ENCODE data around the gene CAMK1. TPM values are rescaled to one million over a fixed set of nuclear protein-coding genes. Genes with fewer than 3 reads are reported as not detected.

The CAMK1 gene
- total and polyA plus RNA-seq, 2 donors (not counting 1 experiment from before 2014, with no cell fraction given), result 27.7 to 64.2 TPM

- H3K9ac ChIP-seq (ENCODE audit: insufficient read depth, low read length), result no peak overlapping the region
- no peaks in the 10 kb centered on the region for H3K9me3 ChIP-seq (ENCODE audit: control insufficient read depth, insufficient read depth, low read depth, low read length)
- no peak overlapping the region for H3K4me3 ChIP-seq (replicated peaks in 1 of 4; ENCODE audit: control extremely low read depth in 1 of 4, insufficient read depth in 1 of 4, low read depth in 3 of 4, low read length in 4 of 4)
- no peaks in the 10 kb centered on the region for H3K79me2 ChIP-seq (ENCODE audit: control insufficient read depth, insufficient read depth, low read length)
- no peaks in the 10 kb centered on the region for H4K20me1 ChIP-seq (ENCODE audit: control insufficient read depth, extremely low read depth, insufficient read depth, low read length)
- H3K27ac ChIP-seq (ENCODE audit: insufficient read depth, low read length), result no peak overlapping the region
- peaks cover 22% of the 10 kb centered on the region for H3K36me3 ChIP-seq (ENCODE audit: control insufficient read depth, insufficient read depth, low read length)
- peaks cover 2% of the 10 kb centered on the region for H3K4me1 ChIP-seq (ENCODE audit: control insufficient read depth, extremely low read depth, insufficient read depth, low read length)
- no peak overlapping the region for H3K4me2 ChIP-seq (ENCODE audit: extremely low read depth, insufficient read depth, low read length)
- no peak for DNase-seq (ENCODE audit: low read depth in 2 of 2)
- TF ChIP-seq EZH2 (IDR thresholded peaks at IDR 0.05; ENCODE audit: low read length, missing control alignments) (no peak), CTCF (conservative IDR thresholded peaks at IDR 0.05 in 1 of 2, IDR thresholded peaks at IDR 0.05 in 1 of 2; ENCODE audit: low read depth in 1 of 2, low read length in 2 of 2) (no peak)
- no peak overlapping the region for H2AFZ ChIP-seq (ENCODE audit: low read length)
- H3K27me3 ChIP-seq (ENCODE audit: control insufficient read depth, insufficient read depth, low read length), result no peaks in the 10 kb centered on the region
Measured at GRCh38 chr3:9782770-9783169, 13.0 kb upstream of the CAMK1 start.

- Histone ChIP-seq H3K27ac (ENCODE audit: insufficient read depth, low read length) (no peak overlapping the region), H2AFZ (ENCODE audit: low read length) (no peak overlapping the region)
- no peak for DNase-seq (ENCODE audit: low read depth in 2 of 2)
Measured at GRCh38 chr3:9781978-9782603, 12.3 kb upstream of the CAMK1 start.

GRCh38 chr3:9781551-9781950 lies 11.8 kb upstream of the CAMK1 start:
- Histone ChIP-seq H3K4me1 (ENCODE audit: control insufficient read depth, extremely low read depth, insufficient read depth, low read length) (peaks cover 2% of the 10 kb centered on the region), H3K4me3 (replicated peaks in 1 of 4; ENCODE audit: control extremely low read depth in 1 of 4, insufficient read depth in 1 of 4, low read depth in 3 of 4, low read length in 4 of 4) (no peak overlapping the region), H4K20me1 (ENCODE audit: control insufficient read depth, extremely low read depth, insufficient read depth, low read length) (no peaks in the 10 kb centered on the region), H3K36me3 (ENCODE audit: control insufficient read depth, insufficient read depth, low read length) (peaks cover 16% of the 10 kb centered on the region), H2AFZ (ENCODE audit: low read length) (no peak overlapping the region), H3K27me3 (ENCODE audit: control insufficient read depth, insufficient read depth, low read length) (no peaks in the 10 kb centered on the region), H3K79me2 (ENCODE audit: control insufficient read depth, insufficient read depth, low read length) (no peaks in the 10 kb centered on the region), H3K9ac (ENCODE audit: insufficient read depth, low read length) (no peak overlapping the region), H3K27ac (ENCODE audit: insufficient read depth, low read length) (no peak overlapping the region), H3K9me3 (ENCODE audit: control insufficient read depth, insufficient read depth, low read depth, low read length) (no peaks in the 10 kb centered on the region), H3K4me2 (ENCODE audit: extremely low read depth, insufficient read depth, low read length) (no peak overlapping the region)
- DNase-seq (ENCODE audit: low read depth in 2 of 2), result no peak
- TF ChIP-seq EZH2 (IDR thresholded peaks at IDR 0.05; ENCODE audit: low read length, missing control alignments) (no peak), CTCF (conservative IDR thresholded peaks at IDR 0.05 in 1 of 2, IDR thresholded peaks at IDR 0.05 in 1 of 2; ENCODE audit: low read depth in 1 of 2, low read length in 2 of 2) (no peak)

More at GRCh38 chr3:9781978-9782603, 12.3 kb upstream of the CAMK1 start:
- Histone ChIP-seq H3K4me2 (ENCODE audit: extremely low read depth, insufficient read depth, low read length) (no peak overlapping the region), H3K9me3 (ENCODE audit: control insufficient read depth, insufficient read depth, low read depth, low read length) (no peaks in the 10 kb centered on the region), H3K79me2 (ENCODE audit: control insufficient read depth, insufficient read depth, low read length) (no peaks in the 10 kb centered on the region), H3K27me3 (ENCODE audit: control insufficient read depth, insufficient read depth, low read length) (no peaks in the 10 kb centered on the region), H3K4me1 (ENCODE audit: control insufficient read depth, extremely low read depth, insufficient read depth, low read length) (peaks cover 2% of the 10 kb centered on the region), H3K9ac (ENCODE audit: insufficient read depth, low read length) (no peak overlapping the region), H4K20me1 (ENCODE audit: control insufficient read depth, extremely low read depth, insufficient read depth, low read length) (no peaks in the 10 kb centered on the region), H3K36me3 (ENCODE audit: control insufficient read depth, insufficient read depth, low read length) (peaks cover 16% of the 10 kb centered on the region), H3K4me3 (replicated peaks in 1 of 4; ENCODE audit: control extremely low read depth in 1 of 4, insufficient read depth in 1 of 4, low read depth in 3 of 4, low read length in 4 of 4) (no peak overlapping the region)
- TF ChIP-seq EZH2 (IDR thresholded peaks at IDR 0.05; ENCODE audit: low read length, missing control alignments), result no peak
- TF ChIP-seq CTCF (conservative IDR thresholded peaks at IDR 0.05 in 1 of 2, IDR thresholded peaks at IDR 0.05 in 1 of 2; ENCODE audit: low read depth in 1 of 2, low read length in 2 of 2), result no peak
